Measurements from ENCODE around the gene FLYWCH2. TPM values are rescaled to one million over a fixed set of nuclear protein-coding genes. Genes with fewer than 3 reads are reported as not detected.
A peak's percentile ranks its signal among the peaks of the same experiment; 100 is the strongest.

Gene FLYWCH2
- total and polyA plus RNA-seq, 2 of the 8 experiments (the other 6 are each of a cell fraction or from before 2014, with no cell fraction given) = 16.4 to 30.7 TPM

- Histone ChIP-seq H3K36me3 (ENCODE audit: control insufficient read depth in 2 of 4, insufficient read depth in 4 of 4, low read length in 3 of 4) (no peaks in the 10 kb centered on the region), H3K9ac (replicated peaks in 1 of 4; ENCODE audit: extremely low read depth in 1 of 4, low read depth in 3 of 4, low read length in 3 of 4) (no peak overlapping the region), H2AK5ac (ENCODE audit: low read depth, low read length) (no peak overlapping the region), H3K27ac (ENCODE audit: low read depth, low read length) (no peak overlapping the region), H2BK12ac (ENCODE audit: low read depth, low read length) (no peak overlapping the region), H3K27me3 (replicated peaks in 1 of 4; ENCODE audit: control insufficient read depth in 3 of 4, extremely low read depth in 1 of 4, insufficient read depth in 3 of 4, low read length in 3 of 4) (peaks cover 0 to 6% (median 4%) of the 10 kb centered on the region in 4 experiments; a peak in 4 of 7 replicates), H3K9me3 (ENCODE audit: insufficient read depth in 2 of 2, low read depth in 1 of 2, low read length in 1 of 2) (no peaks in the 10 kb centered on the region), H3K79me2 (ENCODE audit: control insufficient read depth in 1 of 2, insufficient read depth in 2 of 2, low read length in 2 of 2) (no peaks in the 10 kb centered on the region), H4K5ac (ENCODE audit: insufficient read length, low read depth, low read length) (no peak overlapping the region), H4K20me1 (replicated peaks in 1 of 2; ENCODE audit: control insufficient read depth in 1 of 2, insufficient read depth in 2 of 2, low read length in 2 of 2) (no peaks in the 10 kb centered on the region), H2BK120ac (replicated peaks; ENCODE audit: low read depth, low read length) (no peak overlapping the region), H3K4ac (replicated peaks; ENCODE audit: insufficient read length, low read depth, low read length) (no peak overlapping the region), H2BK5ac (ENCODE audit: low read depth, low read length) (no peak overlapping the region), H4K91ac (replicated peaks; ENCODE audit: insufficient read length, low read length) (no peak overlapping the region), H2BK20ac (ENCODE audit: low read length) (no peak overlapping the region), H2BK15ac (ENCODE audit: low read length) (no peak overlapping the region; the same call in 1 of the 2 replicates), H3K56ac (replicated peaks; ENCODE audit: insufficient read length, low read depth, low read length) (no peak overlapping the region), H2AFZ (ENCODE audit: low read length) (peak overlapping the region; percentile 74), H3K4me1 (replicated peaks in 1 of 4; ENCODE audit: control insufficient read depth in 3 of 4, insufficient read depth in 4 of 4, low read length in 3 of 4) (peaks cover 0 to 3% (median 2%) of the 10 kb centered on the region in 4 experiments; a peak in 3 of 7 replicates), H3K23me2 (ENCODE audit: low read depth, low read length) (peaks cover 2% of the 10 kb centered on the region; the same call in 1 of the 2 replicates), H4K8ac (ENCODE audit: extremely low read depth, insufficient read depth, low read length) (peak overlapping the region; percentile 84; the same call in 1 of the 2 replicates), H3K79me1 (ENCODE audit: low read depth, low read length) (no peaks in the 10 kb centered on the region), H3K18ac (ENCODE audit: extremely low read depth, low read length) (0 out of 2 replicates have a peak overlapping the region, but pooled peaks have one; percentile 26), H3K23ac (ENCODE audit: insufficient read length) (no peak overlapping the region), H3K4me2 (ENCODE audit: insufficient read depth in 1 of 2, low read depth in 2 of 2, low read length in 2 of 2) (peak overlapping the region; percentile 15 to 25; a peak in 2 of 4 replicates), H3K14ac (ENCODE audit: insufficient read length) (no peak overlapping the region), H3K4me3 (ENCODE audit: extremely low read depth in 1 of 4, insufficient read depth in 2 of 4, low read depth in 3 of 4, low read length in 4 of 4) (peak overlapping the region in 1 of 4 experiments; percentile 39; a peak in 2 of 8 replicates)
- DNase-seq (ENCODE audit: low read depth in 1 of 2, low spot score in 2 of 2) (peak in 1 of 2 experiments; percentile 91), FAIRE-seq (no peak)
- ChIA-PET CTCF (ENCODE audit: partially characterized antibody) (interaction anchor here (0.5 to 4.9 kb wide), 21 partner anchors 8 to 128 kb away, joined by 3 to 49 read pairs (median 4); partner anchors contain the start of gene PRSS22), POLR2A (ENCODE audit: partially characterized antibody) (interaction anchor here (0.6 to 1.3 kb wide), 3 partner anchors 12 to 75 kb away, joined by 3 read pairs; no protein-coding TSS in a partner anchor)
- WGBS, 2 experiments (ENCODE audit: extremely low coverage in 1 of 2, insufficient coverage in 1 of 2, insufficient read length in 1 of 2, insufficient replicate concordance in 2 of 2, low coverage in 1 of 2, low lambda C conversion rate in 2 of 2, missing lambda C conversion rate in 1 of 2) = 61% methylated on average over 34 of the region's 40 CpGs; no CpG with 5 or more reads in 1 of the 2 experiments
- no peak for TF ChIP-seq CHD1 (IDR thresholded peaks at IDR 0.05; ENCODE audit: low read depth, low read length)
- TF ChIP-seq SIN3A (conservative IDR thresholded peaks at IDR 0.05 in 1 of 2, IDR thresholded peaks at IDR 0.05 in 1 of 2; ENCODE audit: low read depth in 1 of 2, low read length in 2 of 2) = no peak
- TF ChIP-seq SP1 (IDR thresholded peaks at IDR 0.05; ENCODE audit: low read depth, low read length) = no peak
- no peak for TF ChIP-seq POLR2A (IDR thresholded peaks at IDR 0.05; ENCODE audit: control extremely low read depth in 1 of 2, low read depth in 2 of 2, low read length in 2 of 2)
- TF ChIP-seq BRCA1 (IDR thresholded peaks at IDR 0.05; ENCODE audit: low read depth, low read length) = no peak
- peak; percentile 88 for TF ChIP-seq CREB1 (IDR thresholded peaks at IDR 0.05)
- no peak for TF ChIP-seq SAP30 (IDR thresholded peaks at IDR 0.05; ENCODE audit: insufficient read depth, insufficient replicate concordance, low read length)
- TF ChIP-seq SRF (IDR thresholded peaks at IDR 0.05; ENCODE audit: low read depth, low read length) = no peak
- TF ChIP-seq SUZ12 (IDR thresholded peaks at IDR 0.05; ENCODE audit: low read length) = no peak
- TF ChIP-seq SP4 (IDR thresholded peaks at IDR 0.05; ENCODE audit: low read length) = no peak
- TF ChIP-seq SIRT6 (IDR thresholded peaks at IDR 0.05; ENCODE audit: low read length) = no peak
- no peak for TF ChIP-seq NANOG (IDR thresholded peaks at IDR 0.05; ENCODE audit: insufficient read depth, low read depth, low read length, poor library complexity, severe bottlenecking)
- TF ChIP-seq EZH2 (IDR thresholded peaks at IDR 0.05; ENCODE audit: low read depth, low read length, severe bottlenecking) = no peak
Measured at GRCh38 chr16:2842340-2843000, 40.5 kb upstream of the FLYWCH2 start.
